GM12878 (cell line): Measurements from ENCODE around the gene HMGB4.

ENCODE experiments used
- MTA3 ChIP-seq: IDR thresholded peaks from 2 replicates; pipeline ENCODE4 v1.6.1; 2012; ENCODE audit warnings: low read length, inconsistent platforms, borderline replicate concordance
- POLR2A ChIP-seq: IDR thresholded peaks from 2 replicates; pipeline ENCODE4 v1.6.1; 2011; ENCODE audit warnings: low read depth, mild to moderate bottlenecking, low read length
- POLR2AphosphoS5 ChIP-seq: IDR thresholded peaks from 2 replicates; pipeline ENCODE4 v1.6.1; 2011; ENCODE audit warnings: mild to moderate bottlenecking, low read length, inconsistent platforms
- TCF12 ChIP-seq: IDR thresholded peaks from 2 replicates; pipeline ENCODE4 v1.6.1; 2011; ENCODE audit warnings: low read depth, mild to moderate bottlenecking, low read length
- YY1 ChIP-seq: IDR thresholded peaks from 2 replicates; pipeline ENCODE4 v1.6.1; 2011; ENCODE audit warnings: low read depth, mild to moderate bottlenecking, low read length
- ZBTB33 ChIP-seq: fragments of 450-650 bp; IDR thresholded peaks from 2 replicates; pipeline ENCODE4 v1.6.1; 2017; ENCODE audit warnings: mild to moderate bottlenecking
- ZNF687 ChIP-seq: fragments of 450-650 bp; IDR thresholded peaks from 2 replicates; pipeline ENCODE4 v1.6.1; 2017; ENCODE audit warnings: mild to moderate bottlenecking, moderate library complexity
- TF ChIP-seq, protein P1 (sequence below), 3 experiments: IDR thresholded peaks in 2 of 3; conservative IDR thresholded peaks in 1 of 3; 2 replicates each; pipeline ENCODE4 v1.5.1; 2011; ENCODE audit warnings: low read depth in 3 of 3, low read length in 3 of 3, mild to moderate bottlenecking in 3 of 3, control low read depth in 2 of 3, moderate library complexity in 2 of 3, inconsistent platforms in 1 of 3, mixed read lengths in 1 of 3; ENCODE audit not compliant: control insufficient read depth in 2 of 3, insufficient read depth in 1 of 3; ENCODE audit errors: extremely low read depth in 1 of 3
- TF ChIP-seq, protein P2 (sequence below): IDR thresholded peaks from 2 replicates; pipeline ENCODE4 v1.6.1; 2012; ENCODE audit warnings: low read length, inconsistent platforms

DNA sequence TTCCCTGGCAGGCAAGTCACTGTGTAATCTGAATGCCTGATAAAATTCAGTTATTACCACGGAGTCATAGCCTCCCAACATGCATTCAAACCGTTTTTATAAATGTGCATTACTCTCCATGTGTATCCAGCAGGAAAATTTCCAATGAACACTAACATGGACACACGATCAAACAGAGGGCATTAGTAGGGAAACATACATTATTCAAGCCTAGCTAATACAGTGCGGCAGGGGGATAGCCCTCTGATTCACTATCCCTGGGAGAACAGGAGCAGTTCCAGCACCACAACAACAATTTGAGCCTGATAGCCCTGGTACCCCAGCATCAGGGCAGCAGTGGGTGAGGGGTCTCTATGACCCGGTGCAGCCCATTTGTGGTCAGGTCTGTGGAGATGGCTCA, 35.8 kb upstream of the HMGB4 start:
- no peak for TF ChIP-seq MTA3
- TF ChIP-seq POLR2A = no peak
- TF ChIP-seq, protein P1, sequence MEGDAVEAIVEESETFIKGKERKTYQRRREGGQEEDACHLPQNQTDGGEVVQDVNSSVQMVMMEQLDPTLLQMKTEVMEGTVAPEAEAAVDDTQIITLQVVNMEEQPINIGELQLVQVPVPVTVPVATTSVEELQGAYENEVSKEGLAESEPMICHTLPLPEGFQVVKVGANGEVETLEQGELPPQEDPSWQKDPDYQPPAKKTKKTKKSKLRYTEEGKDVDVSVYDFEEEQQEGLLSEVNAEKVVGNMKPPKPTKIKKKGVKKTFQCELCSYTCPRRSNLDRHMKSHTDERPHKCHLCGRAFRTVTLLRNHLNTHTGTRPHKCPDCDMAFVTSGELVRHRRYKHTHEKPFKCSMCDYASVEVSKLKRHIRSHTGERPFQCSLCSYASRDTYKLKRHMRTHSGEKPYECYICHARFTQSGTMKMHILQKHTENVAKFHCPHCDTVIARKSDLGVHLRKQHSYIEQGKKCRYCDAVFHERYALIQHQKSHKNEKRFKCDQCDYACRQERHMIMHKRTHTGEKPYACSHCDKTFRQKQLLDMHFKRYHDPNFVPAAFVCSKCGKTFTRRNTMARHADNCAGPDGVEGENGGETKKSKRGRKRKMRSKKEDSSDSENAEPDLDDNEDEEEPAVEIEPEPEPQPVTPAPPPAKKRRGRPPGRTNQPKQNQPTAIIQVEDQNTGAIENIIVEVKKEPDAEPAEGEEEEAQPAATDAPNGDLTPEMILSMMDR (IDR thresholded peaks at IDR 0.05 in 2 of 3, conservative IDR thresholded peaks at IDR 0.05 in 1 of 3; ENCODE audit: control insufficient read depth in 2 of 3, extremely low read depth in 1 of 3, insufficient read depth in 1 of 3, low read depth in 3 of 3, low read length in 3 of 3) = no peak
- TF ChIP-seq POLR2AphosphoS5 = no peak
- TF ChIP-seq, protein P2, sequence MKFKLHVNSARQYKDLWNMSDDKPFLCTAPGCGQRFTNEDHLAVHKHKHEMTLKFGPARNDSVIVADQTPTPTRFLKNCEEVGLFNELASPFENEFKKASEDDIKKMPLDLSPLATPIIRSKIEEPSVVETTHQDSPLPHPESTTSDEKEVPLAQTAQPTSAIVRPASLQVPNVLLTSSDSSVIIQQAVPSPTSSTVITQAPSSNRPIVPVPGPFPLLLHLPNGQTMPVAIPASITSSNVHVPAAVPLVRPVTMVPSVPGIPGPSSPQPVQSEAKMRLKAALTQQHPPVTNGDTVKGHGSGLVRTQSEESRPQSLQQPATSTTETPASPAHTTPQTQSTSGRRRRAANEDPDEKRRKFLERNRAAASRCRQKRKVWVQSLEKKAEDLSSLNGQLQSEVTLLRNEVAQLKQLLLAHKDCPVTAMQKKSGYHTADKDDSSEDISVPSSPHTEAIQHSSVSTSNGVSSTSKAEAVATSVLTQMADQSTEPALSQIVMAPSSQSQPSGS = no peak
- TF ChIP-seq ZBTB33 = no peak
- TF ChIP-seq YY1 = no peak
- TF ChIP-seq TCF12 = no peak
- TF ChIP-seq ZNF687 = no peak
